ENCODE results near the gene POLR2F.

DNA sequence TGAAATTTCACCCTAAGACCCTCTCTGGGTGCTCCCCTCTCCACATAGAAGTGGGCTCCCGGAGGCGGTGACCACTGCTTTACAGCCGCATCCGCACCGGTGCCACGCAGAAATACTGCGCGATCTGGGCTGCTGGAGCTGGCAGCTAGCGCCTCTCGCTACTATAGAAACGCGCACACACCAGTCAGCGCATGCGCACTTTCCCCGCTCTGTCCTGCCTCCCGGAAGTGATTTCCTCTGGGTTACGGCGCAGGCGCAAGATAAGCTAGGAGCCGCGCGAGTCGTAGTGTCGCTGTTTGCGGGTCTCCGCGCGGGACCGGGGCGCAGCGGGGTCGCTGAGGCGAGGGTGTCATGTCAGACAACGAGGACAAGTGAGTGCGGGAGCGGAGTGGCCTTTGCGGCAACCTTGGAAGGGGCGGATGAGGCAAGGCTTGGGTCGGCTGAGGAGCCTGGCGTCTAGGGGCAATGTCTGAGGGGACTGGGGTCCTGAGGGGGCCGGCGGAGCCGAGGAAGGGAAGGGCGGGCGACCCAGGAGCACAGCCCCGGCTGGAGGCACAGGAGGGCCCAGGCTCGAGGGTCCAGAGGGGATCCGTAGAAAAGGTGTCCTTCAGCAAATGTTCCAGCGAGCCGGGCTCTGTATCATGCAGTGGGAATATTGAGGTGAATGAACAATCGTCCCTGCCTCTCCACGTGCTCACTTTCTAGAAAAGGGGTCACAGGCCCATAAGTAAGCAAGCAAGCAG, at the start of gene POLR2F, which contains the start of gene C22orf23:
- TF ChIP-seq, protein P1, sequence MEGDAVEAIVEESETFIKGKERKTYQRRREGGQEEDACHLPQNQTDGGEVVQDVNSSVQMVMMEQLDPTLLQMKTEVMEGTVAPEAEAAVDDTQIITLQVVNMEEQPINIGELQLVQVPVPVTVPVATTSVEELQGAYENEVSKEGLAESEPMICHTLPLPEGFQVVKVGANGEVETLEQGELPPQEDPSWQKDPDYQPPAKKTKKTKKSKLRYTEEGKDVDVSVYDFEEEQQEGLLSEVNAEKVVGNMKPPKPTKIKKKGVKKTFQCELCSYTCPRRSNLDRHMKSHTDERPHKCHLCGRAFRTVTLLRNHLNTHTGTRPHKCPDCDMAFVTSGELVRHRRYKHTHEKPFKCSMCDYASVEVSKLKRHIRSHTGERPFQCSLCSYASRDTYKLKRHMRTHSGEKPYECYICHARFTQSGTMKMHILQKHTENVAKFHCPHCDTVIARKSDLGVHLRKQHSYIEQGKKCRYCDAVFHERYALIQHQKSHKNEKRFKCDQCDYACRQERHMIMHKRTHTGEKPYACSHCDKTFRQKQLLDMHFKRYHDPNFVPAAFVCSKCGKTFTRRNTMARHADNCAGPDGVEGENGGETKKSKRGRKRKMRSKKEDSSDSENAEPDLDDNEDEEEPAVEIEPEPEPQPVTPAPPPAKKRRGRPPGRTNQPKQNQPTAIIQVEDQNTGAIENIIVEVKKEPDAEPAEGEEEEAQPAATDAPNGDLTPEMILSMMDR (IDR thresholded peaks at IDR 0.05 in 4 of 5, conservative IDR thresholded peaks at IDR 0.05 in 1 of 5), result no peak
- peak; percentile 67 to 81 for TF ChIP-seq POLR2A (IDR thresholded peaks at IDR 0.05)
